HG03469 (cell line): Measurements from ENCODE around the gene NUP214.
"Not testable (repeated sequence)": the region's sequence is repeated elsewhere in the genome, so short reads cannot be mapped to it uniquely, and the experiment has no call there.

ENCODE experiments used
- ATAC-seq: cut with Tn5 transposase; IDR thresholded peaks from one replicate; pipeline ENCODE4 v1.9.1; 2021; ENCODE audit warnings: mild to moderate bottlenecking, moderate library complexity, moderate number of reproducible peaks; ENCODE audit not compliant: unreplicated experiment

Gene NUP214

DNA sequence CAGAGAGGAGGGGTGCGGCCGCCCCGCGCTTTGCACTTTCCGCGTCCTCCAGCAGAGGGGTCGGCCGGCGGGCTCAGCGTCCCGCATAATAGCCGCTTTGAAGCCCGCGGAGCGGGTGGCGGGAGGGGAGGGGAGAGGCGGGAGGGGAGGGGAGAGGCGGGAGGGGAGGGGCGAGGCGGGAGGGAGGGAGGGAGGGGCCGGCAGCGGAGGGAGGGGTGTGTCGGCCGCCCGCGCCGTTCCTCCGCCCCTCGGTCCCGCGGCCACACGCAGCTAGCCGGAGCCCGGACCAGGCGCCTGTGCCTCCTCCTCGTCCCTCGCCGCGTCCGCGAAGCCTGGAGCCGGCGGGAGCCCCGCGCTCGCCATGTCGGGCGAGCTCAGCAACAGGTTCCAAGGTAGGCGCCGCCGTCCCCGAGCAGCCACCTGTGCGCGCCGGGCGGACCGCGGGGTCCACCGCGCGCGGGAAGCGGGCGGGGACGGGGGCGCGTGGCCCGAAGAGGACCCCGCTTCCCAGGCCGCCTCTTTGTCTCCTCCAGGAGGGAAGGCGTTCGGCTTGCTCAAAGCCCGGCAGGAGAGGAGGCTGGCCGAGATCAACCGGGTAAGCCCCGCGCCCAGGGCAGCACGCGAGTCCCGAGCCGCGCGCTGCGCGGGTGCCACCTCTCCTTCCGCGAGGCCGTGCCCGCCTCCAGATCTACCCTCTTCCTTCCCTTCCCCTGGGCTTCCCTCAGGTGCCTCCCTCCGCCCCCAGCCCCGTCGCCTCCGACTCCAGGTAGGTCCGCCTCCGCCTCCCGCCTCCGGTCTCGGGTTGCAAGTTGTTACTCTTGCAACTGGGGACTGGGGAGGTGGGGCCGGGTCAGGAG lies 28.9 kb upstream of the NUP214 start, which contains the start of gene AIF1L:
Gene AIF1L (plus strand): TSS at position 263 of the 857 bp plus-strand sequence. CDS start 99 bp downstream, at position 362.
- no peak for ATAC-seq

DNA sequence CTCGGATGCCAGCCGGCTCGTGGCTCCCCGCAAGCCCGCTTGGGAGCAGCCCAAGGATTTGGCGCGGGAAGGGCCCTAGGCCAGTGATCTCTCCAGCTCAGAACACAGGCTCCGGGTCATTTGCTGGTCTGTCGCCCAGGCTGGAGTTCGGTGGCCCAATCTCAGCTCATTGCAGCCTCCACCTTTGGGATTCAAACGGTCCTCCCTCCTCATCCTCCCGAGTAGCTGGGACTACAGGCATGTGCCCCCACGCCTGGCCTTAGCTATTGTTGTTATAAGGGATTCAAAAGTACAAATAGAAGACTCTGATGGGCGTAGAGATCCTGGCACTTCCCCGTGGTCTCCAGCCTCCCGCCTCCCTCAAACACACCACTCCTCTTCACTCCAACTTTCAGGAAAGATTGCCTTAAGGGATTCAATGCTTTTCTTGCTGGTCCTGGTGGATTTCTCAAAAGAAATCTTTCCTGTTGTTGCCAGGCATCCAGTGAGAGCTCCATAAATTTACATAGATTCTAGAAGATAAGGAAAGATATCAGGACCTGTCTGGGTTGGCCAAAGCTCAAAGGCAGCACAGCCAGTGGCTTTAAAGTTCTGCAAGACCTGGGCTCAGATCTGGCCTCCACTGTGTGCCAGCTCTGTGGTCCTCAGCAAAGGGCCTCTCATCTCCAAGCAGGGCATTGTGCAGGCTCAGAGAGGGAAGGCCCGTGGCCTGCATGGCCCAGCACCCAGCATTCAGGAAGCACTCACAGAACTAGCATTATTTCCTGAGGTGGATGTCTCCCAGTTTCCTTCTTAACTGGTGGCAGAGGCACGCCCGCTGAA lies 28.0 kb upstream of the NUP214 start:
- ATAC-seq, result no peak

DNA sequence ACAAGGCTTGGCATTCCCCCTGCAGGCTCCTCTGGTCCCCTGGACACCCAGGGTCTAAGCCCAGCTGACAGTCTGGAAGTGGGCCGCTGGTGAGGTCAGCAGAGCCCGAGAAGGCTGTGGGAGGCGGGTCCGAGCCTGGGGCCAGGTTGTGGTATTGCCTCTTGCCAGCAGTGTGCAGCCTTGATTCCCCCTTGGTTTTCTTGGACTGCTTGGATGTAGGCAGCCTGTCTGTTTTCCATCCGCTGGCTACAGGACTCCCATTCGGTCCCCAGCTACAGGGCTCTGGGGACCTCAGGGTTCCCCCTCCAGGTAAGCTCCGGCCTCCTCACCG lies 27.5 kb upstream of the NUP214 start:
- ATAC-seq, result no peak

DNA sequence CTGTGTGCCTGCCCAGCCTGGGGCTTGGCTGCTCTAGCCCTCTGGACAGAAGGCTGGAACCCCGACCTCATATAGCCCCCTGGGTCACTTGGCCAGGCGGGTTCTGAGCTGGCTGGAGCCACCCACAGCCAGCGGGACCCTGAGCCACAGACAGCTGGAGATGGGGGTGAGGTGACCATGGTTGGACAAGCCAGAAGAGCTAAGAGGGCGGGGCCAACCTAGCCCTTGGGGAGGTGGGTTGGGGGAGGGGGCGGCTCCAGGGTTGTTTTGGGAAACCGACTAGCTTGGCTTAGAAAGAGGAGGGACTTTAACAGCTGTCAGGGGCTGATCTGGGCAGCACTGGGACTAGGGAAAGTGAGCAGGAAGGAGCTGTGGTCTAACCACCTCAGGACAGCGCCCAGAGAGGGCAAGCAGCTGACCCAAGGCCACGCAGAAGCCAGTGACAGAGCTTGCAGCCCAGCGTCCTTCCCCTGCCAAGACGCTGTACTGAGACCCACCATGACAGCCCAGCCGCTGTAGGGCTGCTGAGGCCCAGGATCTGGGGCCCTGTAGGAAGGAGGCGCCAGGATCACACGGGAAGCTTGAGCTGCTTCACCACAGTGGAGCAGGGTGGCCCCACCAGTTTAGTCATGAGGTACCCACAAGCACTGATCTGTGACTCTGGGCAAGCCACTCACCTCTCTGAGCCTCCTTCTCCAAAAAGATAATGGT lies 26.8 kb upstream of the NUP214 start:
- no peak for ATAC-seq

DNA sequence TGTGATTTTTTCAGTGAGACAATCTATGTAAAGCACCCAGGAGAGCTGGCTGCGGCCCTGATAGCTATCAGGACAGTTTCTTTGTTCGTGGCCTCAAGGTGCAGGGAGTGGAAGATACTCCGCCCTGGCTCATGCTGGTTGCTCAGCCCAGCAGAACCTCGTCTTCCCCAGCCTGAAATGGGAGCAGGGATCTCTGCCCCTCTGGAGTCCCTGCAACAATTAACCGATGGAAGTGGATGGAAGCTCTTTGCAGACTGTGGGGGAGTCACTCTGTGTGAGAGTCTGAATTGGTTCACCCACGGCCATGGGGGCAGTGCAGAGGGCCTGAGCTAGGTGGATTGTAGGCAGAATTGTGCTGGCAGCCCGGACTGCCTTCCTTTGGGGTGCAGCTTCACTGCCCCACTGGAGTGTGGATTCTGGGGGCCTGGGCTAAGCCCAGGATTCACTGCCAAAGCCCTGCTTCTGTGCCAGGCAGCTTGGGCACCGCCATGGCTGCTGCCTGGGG lies 26.2 kb upstream of the NUP214 start:
- no peak for ATAC-seq

DNA sequence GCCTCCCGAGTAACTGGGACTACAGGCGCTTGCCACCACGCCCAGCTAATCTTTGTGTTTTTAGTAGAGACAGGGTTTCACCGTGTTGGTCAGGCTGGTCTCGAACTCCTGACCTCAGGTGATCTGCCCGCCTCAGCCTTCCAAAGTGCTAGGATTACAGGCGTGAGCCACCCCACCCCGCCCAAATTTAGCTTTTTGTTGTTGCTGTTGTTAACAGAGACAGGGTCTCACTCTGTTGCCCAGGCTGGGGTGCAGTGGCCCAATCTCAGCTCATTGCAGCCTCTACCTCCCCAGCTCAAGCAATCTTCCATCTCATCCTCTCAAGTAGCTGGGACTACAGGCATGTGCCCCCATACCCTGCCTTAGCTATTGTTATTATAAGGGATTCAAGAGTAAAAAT lies 25.5 kb upstream of the NUP214 start:
- ATAC-seq, result not testable (repeated sequence)

DNA sequence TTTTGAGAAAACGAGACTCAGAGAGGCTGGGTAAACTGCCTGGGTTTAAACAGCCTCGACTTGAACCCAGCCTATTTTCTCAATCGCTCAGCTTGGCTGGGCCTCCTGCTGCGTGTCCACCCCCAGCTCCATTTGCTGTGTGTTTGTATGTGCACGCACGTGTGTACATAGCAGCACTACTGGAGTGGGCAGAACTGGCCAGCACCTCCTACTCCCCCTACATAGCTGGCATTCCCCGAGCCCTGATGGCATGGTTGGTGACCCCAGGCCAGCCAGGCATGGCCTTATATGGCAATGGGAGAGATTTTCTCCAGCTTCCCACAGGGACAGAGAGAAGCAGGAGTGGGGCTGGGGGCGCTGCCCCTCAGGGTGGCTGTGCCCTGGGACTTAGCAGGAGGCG lies 24.9 kb upstream of the NUP214 start:
- no peak for ATAC-seq

DNA sequence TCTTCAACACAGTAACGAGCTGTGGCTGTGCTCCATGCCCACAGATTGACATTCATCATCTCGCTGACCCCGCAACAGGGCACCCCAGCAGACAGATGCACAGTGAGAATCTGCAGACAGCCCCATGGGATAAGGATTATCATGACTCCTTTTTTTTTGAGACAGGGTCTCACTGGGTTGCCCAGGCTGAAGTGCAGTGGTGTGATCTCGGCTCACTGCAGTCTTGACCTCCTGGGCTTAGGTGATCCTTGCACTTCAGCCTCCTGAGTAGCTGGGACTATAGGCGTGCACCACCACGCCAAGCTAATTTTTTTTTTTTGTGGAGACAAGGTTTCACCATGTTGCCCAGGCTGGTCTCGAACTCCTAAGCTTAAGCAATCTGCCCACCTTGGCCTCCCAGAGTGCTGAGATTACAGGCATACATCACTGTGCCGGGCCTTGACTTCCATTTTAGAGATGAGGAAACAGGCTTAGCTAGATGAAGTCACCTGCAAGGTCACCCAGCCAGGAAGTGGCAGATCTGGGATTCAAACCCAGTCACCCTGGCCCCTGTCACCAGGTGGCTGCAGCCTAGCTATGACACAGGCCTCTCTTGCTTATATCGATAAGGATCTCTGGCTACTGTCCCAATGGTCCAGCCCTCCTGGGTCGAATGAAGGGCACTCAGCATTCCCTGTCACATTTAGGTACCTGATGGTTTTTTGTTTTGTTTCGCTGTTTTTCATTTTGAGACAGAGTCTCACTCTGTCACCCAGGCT lies 24.0 kb upstream of the NUP214 start:
- ATAC-seq, result no peak

DNA sequence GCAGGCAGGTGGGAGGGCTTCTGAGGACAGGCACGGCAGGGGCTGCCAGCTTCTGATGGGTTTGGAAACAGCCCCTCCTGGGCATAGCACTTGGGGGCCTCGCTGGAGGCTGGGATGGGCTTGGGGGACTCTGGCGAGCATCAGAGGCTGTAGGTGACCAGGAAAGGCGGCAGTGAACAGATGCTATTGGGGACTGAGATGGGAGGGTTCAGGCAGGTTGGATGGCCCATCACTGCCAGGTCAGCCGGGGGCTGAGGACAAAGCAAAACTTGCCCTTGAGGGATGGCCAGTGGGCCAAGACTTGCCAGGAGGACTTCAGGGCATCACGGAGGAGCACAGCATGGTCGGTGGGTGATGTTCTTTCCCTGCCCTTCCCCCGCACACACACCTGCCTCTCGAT lies 22.4 kb upstream of the NUP214 start:
- ATAC-seq, result no peak

DNA sequence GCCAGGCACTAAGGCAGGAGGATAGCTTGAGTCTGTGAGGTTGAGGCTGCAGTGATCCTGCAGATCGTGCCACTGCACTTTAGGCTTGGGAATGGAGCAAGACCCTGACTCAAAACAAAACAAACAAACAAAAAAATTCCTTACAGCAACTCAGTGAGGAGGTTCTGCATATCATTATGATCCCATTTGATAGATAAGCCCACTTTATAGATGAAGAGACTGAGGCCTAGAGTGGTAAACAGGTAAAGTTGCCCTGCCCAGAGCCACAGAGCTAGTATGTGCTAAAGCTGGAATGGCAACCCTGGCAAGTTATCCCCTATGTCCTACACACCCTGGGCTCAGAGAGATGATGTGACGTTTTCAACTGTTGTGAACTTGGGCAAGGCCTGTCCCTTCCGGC lies 21.9 kb upstream of the NUP214 start:
- ATAC-seq, result no peak

DNA sequence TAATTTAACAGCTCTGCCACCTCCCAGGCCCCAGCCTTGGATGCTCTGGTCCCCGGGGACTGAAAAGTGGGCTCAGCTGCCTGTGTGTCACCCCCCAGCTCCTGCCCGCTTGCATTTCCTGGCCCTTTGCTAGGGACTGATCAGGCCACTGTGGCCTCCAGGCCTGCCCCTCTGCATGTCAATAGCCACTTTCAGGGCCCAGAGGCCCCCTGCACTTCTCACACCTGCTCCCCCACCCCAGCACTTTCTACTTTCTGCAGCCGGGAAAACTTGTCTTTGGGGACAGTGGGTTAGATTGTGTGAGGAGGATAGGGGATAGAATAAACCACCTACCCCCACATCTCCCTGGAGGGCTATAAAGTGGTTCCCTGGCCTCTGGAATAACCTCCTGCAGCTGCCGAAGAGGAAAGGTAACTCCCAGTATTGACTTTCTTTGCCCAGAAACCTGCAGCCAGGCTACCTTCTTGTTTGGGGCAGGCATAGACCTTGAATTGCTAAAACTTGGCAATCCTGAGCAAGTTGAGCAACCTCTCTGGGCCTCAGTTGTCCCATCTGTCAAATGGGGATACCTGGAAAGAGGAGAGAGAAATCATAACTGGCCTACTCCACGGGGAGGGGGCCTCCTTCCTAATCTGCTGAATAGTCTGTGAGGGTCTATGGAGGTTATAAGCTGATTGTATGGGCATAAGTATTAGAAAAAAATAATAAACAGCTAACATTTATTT lies 21.2 kb upstream of the NUP214 start:
- no peak for ATAC-seq

DNA sequence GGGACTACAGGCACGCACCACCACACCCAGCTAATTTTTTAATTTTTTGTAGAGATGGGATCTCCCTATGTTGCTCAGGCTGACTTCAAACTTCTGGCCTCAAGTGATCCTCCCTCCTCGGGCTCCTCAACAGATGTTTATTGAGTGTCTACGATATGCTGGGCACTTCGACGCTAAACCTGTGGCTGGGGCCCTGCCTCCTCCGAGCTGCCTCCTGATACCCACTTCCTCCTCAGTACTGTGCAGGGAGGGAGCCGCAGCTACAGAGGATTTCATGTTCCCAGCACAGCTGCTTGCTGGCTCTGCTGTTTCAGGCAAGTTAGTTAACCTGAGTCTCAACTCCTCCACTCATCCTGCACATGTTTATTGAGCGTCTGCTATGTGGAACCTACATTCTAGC lies 19.4 kb upstream of the NUP214 start:
- no peak for ATAC-seq

DNA sequence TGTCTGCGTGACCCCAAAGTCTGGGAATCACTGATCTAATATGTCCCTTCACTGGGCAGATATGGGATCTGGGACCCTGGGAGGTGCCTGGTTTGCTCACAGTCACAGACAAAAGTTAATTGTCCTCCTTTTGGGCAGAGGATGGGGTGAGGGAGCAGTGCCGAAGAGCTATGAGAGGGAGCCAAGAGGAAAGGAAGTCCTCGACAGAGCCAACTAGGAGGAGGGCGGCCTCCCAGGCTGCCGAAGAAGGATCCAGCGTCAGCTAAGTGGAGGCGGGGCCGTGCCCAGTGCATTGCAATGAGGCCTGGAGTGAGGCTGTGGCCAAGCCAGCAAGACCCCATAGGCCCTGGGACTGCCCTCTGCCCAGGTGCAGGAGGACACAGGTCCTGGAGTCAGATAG lies 17.6 kb upstream of the NUP214 start:
- no peak for ATAC-seq

DNA sequence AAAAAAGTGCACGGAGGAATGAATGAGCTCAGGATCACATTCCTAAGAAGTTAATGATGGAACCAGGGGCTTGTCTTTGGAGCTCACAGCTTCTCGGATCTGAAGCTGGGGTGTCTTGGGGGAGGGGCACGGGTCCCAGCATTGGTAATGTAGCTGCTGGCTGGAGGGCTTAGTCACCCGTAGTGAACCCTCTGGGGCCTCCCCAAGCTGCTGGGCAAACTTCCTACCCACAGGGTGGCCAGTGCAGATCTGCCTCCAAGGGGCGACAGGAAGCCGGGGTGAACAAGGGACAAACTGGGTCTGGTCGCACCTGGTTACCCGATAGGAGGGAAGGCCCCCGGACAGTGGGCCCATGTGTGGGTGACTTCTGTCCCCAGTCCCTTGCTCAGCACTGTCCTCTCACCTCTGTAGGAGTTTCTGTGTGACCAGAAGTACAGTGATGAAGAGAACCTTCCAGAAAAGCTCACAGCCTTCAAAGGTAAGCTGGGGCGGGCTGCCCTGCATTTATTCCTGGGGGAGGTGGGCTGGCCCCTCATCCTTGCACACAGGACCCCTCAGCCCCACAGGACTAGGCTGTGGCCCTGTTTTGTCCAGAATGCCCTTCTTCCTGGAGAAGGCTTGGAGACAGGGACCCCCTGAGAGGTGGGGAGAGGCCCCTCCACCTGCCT lies 14.1 kb upstream of the NUP214 start:
- ATAC-seq, result no peak

DNA sequence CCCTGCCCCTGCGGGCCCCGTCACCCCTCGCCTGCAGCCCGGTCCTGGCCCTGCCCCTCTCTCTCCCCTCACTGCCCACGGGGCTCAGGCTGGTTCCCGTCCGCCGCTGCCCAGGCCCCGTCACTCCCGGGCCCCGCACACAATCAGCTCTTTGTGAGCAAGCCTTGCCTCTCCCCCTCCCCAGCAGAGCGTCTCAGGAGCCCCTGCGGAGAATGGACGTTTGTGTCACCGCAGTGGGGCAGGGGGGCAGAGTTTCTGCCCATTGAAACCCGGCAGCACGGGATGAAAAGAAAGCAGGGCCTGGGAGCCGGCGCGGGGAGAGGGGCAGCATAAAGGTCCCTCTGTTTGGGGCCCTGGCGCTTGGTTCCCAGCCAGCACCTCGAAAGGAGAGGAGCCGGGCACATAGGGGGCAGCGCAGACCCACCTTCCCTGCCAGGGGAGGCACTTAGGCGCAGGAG lies 13.5 kb upstream of the NUP214 start:
- no peak for ATAC-seq

DNA sequence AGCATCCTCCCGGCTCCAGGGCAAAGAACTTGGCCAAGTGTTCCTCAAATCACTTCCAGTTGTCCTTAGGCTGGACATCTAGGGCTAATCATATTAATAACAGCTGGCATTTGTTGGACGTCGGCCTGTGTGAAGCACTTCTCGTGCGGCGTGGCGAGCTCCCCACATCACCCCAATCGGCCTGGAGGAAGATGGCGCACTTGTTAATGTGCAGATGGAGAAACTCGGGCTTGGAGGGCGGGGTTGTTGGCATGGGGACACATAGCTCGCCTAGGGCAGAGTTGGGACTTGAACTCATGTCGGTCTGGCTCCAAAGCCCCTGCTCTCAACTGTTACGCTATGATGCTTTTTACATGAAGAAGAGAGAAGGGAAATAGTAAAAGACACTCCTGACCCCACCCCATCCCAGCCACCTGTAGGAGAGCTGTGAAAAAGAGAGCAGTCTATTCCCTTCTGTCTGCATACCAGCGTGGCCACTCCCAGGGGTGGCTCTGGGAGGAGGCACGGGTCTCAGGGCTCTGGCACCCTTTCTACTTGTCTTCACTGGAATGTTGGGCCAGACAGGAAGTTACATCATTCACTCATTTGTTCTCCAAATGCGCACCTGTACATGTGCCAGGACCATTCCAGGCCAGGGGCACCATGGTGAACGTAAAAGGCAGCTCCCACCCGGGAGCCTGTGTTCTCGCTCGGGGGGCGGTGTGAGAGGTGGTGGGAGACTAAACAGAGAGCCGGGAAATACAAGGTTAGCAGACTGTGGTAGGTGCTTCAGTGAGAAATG lies 12.8 kb upstream of the NUP214 start:
- ATAC-seq, result no peak

DNA sequence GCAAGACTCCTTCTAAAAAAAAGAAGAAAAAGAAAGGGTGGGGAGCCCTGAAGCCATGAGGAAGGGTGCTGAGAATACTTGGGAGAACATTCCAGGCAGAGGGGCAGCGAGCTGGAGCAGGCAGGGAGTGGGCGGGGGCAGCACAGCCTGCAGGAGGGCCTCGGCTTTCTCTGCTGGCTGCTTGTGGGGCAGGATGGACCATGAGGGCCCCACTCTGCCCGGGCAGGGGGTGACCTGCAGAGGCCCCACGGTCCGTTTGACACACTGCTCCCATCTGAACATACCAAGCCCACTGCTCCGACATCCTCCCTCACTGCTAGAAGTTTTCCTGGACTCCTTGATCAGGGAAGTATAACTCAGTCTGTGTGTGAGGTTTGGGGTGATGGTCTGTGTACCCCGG lies 11.7 kb upstream of the NUP214 start:
- ATAC-seq, result no peak

DNA sequence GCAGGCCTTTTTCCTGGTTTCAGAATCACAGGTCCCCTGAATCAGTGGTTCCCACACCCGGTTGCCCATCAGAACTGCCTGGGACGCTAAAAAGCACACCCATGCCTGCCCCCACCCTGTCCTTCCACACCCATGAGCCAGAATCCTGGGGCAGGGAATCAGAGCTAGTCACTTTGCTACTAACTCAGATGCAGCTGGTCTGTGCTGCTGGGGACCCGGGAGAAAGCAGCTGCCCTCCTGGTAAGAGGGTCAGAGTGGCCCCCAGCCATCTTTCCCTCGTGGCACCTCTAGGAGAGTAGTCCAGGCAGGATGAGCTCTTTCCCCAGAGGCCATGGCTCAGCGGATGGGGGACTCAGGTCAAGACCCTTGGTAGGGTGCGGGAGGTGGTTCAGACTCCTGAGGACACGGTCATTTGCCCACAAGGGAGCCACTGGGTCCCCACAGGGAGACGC lies 11.3 kb upstream of the NUP214 start:
- no peak for ATAC-seq
